ENCODE measurements around the gene PAIP1. TPM values are rescaled to one million over a fixed set of nuclear protein-coding genes. Genes with fewer than 3 reads are reported as not detected.

The PAIP1 gene
- total and polyA plus RNA-seq, 4 experiments from 2014 or later, result 36.0 to 48.9 (median 43.0) TPM

DNA sequence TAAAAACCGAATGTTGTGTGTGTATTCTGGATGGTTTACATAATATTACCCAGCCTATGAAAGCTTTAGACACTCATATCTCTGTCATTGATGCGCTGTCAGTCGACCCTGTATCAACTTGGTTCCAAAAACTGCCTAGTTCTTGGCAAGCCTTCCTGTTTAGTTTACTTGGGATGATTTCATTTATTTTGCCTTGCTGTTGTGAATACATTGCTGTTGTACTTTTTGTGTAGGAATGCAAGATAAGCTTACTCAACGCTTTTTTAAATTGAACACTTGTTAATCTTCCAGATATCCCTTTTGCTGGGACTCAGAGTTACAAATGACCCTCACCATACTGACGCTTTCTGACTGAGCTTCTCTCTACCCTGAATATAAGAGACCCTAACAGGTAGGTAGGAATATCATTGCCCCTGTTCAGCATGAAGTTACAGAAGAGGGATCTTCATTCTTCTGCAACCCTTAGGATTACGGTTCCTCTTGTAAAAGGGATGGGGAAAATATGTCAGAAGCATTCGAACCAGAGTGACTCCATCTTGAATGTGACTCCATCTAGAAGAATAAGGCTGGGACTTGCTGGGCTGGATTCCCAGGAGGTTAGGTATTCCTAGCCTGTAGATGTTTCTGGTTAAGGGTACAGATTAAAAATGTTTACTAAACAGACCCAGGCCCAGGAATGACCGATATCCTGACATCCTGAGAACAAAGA is 13.7 kb upstream of the PAIP1 start:
- intact Hi-C loops (cut with micrococcal nuclease), result no loop called here
- CTCF ChIA-PET (ENCODE audit: partially characterized antibody), result no interaction called here
- H3K4me1 Mint-ChIP-seq, result no peaks in the 10 kb centered on the region
- Histone ChIP-seq H3K9me3 (ENCODE audit: control insufficient read depth in 1 of 2, low read length in 2 of 2) (no peaks in the 10 kb centered on the region), H3K36me3 (ENCODE audit: insufficient read depth, low read length) (no peaks in the 10 kb centered on the region), H3K27me3 (ENCODE audit: insufficient read depth, low read length) (no peaks in the 10 kb centered on the region), H3K27ac (ENCODE audit: low read depth, low read length) (no peak overlapping the region), H3K4me3 (ENCODE audit: low read length in 2 of 2) (no peak overlapping the region), H3K4me1 (ENCODE audit: insufficient read depth, low read length) (no peaks in the 10 kb centered on the region)
- no peak overlapping the region for H3K27ac Mint-ChIP-seq
- H3K4me3 Mint-ChIP-seq, result no peak overlapping the region
- H3K27me3 Mint-ChIP-seq, result no peaks in the 10 kb centered on the region
- DNase-seq, result no peak
- H3K36me3 Mint-ChIP-seq, result peaks cover 6 to 9% of the 10 kb centered on the region in 2 donors
- no peaks in the 10 kb centered on the region for H3K9me3 Mint-ChIP-seq
- POLR2A ChIA-PET (ENCODE audit: partially characterized antibody), result no interaction called here

DNA sequence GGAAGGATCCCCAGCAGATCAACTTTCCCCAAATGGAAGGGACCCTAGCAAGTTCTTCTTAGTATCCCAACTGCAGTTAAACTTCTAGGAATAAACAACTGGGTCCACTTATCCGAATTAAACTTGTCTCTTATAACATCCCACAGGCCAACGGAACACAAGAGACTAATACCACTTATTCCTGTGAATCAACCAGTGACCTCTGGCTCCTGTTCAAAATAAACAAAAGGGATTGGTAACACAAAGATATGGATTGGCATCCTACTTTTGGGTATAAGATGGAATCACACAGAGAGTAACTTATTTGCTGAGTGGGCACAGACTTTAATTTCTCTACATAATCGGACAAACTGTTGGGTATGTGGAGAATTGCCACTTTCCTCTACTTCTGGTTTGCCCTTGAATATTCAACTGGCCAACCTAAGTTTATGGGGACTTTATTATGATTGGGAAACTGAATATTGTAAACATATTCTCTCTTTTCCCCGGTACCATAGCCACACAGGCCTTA is 12.4 kb upstream of the PAIP1 start:
- H3K4me1 ChIP-seq (ENCODE audit: insufficient read depth, low read length), result no peaks in the 10 kb centered on the region
- intact Hi-C loops (cut with micrococcal nuclease), result no loop called here
- no peak overlapping the region for H3K27ac ChIP-seq (ENCODE audit: low read depth, low read length)
- no peaks in the 10 kb centered on the region for H3K36me3 ChIP-seq (ENCODE audit: insufficient read depth, low read length)
- Mint-ChIP-seq H3K27me3 (no peaks in the 10 kb centered on the region), H3K4me1 (no peaks in the 10 kb centered on the region), H3K4me3 (no peak overlapping the region), H3K9me3 (no peaks in the 10 kb centered on the region), H3K36me3 (no peaks in the 10 kb centered on the region), H3K27ac (no peak overlapping the region)
- no peak overlapping the region for H3K4me3 ChIP-seq (ENCODE audit: low read length in 2 of 2)
- ChIA-PET CTCF (ENCODE audit: partially characterized antibody) (no interaction called here), POLR2A (ENCODE audit: partially characterized antibody) (no interaction called here)
- no peaks in the 10 kb centered on the region for H3K27me3 ChIP-seq (ENCODE audit: insufficient read depth, low read length)
- no peaks in the 10 kb centered on the region for H3K9me3 ChIP-seq (ENCODE audit: control insufficient read depth in 1 of 2, low read length in 2 of 2)
- no peak for DNase-seq

DNA sequence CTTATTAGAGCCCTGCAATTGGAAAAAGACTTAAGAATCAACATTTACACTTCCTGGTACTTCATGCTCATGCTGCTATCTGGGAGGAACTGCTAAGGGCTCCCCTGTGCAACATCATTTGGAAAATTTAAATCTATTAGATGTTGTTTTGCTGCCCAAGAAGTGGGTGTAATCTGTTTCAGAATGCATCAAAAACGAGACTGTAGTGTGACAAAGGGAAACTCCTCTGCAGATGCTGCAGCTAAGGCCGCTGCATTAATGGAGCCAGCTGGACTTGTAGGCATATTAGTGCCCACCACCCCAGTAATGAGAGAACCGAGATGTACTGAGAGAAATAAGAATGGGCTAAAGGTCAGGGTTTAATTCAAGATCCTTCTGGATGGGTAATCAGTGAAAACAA is 11.1 kb upstream of the PAIP1 start:
- H3K4me3 Mint-ChIP-seq, result no peak overlapping the region
- CTCF ChIA-PET (ENCODE audit: partially characterized antibody), result no interaction called here

DNA sequence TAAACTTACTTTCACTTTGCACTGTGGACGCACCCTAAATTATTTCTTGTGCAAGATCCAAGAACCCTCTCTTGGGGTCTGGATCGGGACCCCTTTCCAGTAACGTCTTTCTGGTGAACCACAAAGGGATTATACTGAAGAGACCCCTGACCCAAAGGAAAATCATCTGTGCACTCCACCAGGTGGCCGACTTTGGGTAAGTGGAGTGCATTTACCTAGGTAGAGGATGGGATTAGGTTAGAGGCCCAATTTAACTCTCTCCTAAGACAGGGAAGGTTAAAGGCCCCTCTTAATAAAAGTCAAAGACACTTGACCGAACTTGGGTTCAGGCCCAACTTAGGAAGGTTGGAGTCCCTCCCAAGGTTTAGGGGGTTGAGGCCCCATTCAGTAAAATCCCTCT is 8.2 kb upstream of the PAIP1 start:
- Mint-ChIP-seq H3K4me3 (no peak overlapping the region), H3K9me3 (no peaks in the 10 kb centered on the region), H3K36me3 (no peaks in the 10 kb centered on the region), H3K27me3 (no peaks in the 10 kb centered on the region), H3K27ac (no peak overlapping the region), H3K4me1 (no peaks in the 10 kb centered on the region)
- H3K4me3 ChIP-seq (ENCODE audit: low read length in 2 of 2), result no peak overlapping the region
- CTCF ChIA-PET (ENCODE audit: partially characterized antibody), result no interaction called here
- H3K27ac ChIP-seq (ENCODE audit: low read depth, low read length), result no peak overlapping the region
- no peaks in the 10 kb centered on the region for H3K4me1 ChIP-seq (ENCODE audit: insufficient read depth, low read length)
- H3K36me3 ChIP-seq (ENCODE audit: insufficient read depth, low read length), result no peaks in the 10 kb centered on the region
- H3K27me3 ChIP-seq (ENCODE audit: insufficient read depth, low read length), result no peaks in the 10 kb centered on the region
- no peak for DNase-seq
- POLR2A ChIA-PET (ENCODE audit: partially characterized antibody), result no interaction called here
- intact Hi-C loops (cut with micrococcal nuclease), result no loop called here
- H3K9me3 ChIP-seq (ENCODE audit: control insufficient read depth in 1 of 2, low read length in 2 of 2), result no peaks in the 10 kb centered on the region

More for the DNA sequence above, 11.1 kb upstream of the PAIP1 start:
- no peak overlapping the region for H3K27ac ChIP-seq (ENCODE audit: low read depth, low read length)
- H3K9me3 ChIP-seq (ENCODE audit: control insufficient read depth in 1 of 2, low read length in 2 of 2), result no peaks in the 10 kb centered on the region
- Mint-ChIP-seq H3K9me3 (no peaks in the 10 kb centered on the region), H3K36me3 (no peaks in the 10 kb centered on the region), H3K4me1 (no peaks in the 10 kb centered on the region), H3K27me3 (no peaks in the 10 kb centered on the region), H3K27ac (no peak overlapping the region)
- H3K36me3 ChIP-seq (ENCODE audit: insufficient read depth, low read length), result no peaks in the 10 kb centered on the region
- no peak for DNase-seq
- intact Hi-C loops (cut with micrococcal nuclease), result no loop called here
- no peaks in the 10 kb centered on the region for H3K27me3 ChIP-seq (ENCODE audit: insufficient read depth, low read length)
- no peak overlapping the region for H3K4me3 ChIP-seq (ENCODE audit: low read length in 2 of 2)
- no peaks in the 10 kb centered on the region for H3K4me1 ChIP-seq (ENCODE audit: insufficient read depth, low read length)
- POLR2A ChIA-PET (ENCODE audit: partially characterized antibody), result no interaction called here

DNA sequence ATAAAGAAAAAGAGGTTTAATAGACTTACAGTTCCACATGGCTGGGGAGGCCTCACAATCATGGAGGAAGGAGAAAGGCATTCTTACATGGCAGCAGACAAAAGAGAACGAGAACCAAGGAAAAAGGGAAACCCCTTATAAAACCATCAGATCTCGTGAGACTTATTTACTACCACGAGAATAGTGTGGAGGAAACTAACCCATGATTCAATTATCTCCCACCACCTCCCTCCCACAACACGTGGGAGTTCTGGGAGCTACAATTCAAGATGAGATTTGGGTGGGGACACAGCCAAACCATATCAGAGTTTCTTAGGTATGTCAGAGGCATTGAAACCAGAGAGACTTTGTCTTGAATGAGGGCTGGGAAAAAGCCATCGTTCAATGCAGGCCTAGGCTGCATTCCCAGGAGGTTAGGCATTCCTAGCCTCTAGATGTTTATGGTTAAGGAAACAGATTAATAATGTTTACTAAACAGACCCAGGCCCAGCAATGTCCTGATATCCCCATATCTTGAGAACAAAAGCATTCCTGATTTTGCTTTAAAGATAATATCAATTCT is 7.5 kb upstream of the PAIP1 start:
- no peaks in the 10 kb centered on the region for H3K9me3 ChIP-seq (ENCODE audit: control insufficient read depth in 1 of 2, low read length in 2 of 2)
- Mint-ChIP-seq H3K4me3 (no peak overlapping the region), H3K27me3 (no peaks in the 10 kb centered on the region), H3K4me1 (no peaks in the 10 kb centered on the region), H3K27ac (no peak overlapping the region), H3K36me3 (no peaks in the 10 kb centered on the region), H3K9me3 (no peaks in the 10 kb centered on the region)
- no peaks in the 10 kb centered on the region for H3K36me3 ChIP-seq (ENCODE audit: insufficient read depth, low read length)
- H3K4me1 ChIP-seq (ENCODE audit: insufficient read depth, low read length), result no peaks in the 10 kb centered on the region
- H3K27me3 ChIP-seq (ENCODE audit: insufficient read depth, low read length), result no peaks in the 10 kb centered on the region
- no peak for DNase-seq
- H3K27ac ChIP-seq (ENCODE audit: low read depth, low read length), result no peak overlapping the region
- intact Hi-C loops (cut with micrococcal nuclease), result no loop called here
- POLR2A ChIA-PET (ENCODE audit: partially characterized antibody), result no interaction called here
- no peak overlapping the region for H3K4me3 ChIP-seq (ENCODE audit: low read length in 2 of 2)
- CTCF ChIA-PET (ENCODE audit: partially characterized antibody), result no interaction called here

DNA sequence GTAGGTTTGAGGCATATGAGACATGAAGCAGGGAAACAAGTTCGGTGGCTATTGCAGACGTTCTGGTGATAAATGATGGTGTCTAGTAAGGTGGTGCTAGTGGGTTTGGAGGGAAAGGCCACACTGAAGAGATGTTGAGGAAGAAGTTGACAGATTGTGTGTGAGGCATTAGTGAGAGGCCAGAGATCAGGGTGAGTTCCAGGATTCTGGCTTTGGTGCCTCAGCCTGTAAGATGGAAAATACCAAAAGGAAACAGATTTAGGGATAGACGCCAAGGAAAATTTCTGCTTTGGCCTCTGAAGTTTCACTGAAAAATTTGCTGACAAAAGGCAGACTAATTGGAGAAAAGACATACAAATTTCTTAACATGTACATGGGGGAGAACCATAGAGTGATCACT is 6.4 kb upstream of the PAIP1 start:
- Histone ChIP-seq H3K27ac (ENCODE audit: low read depth, low read length) (no peak overlapping the region), H3K9me3 (ENCODE audit: control insufficient read depth in 1 of 2, low read length in 2 of 2) (no peaks in the 10 kb centered on the region), H3K4me1 (ENCODE audit: insufficient read depth, low read length) (no peaks in the 10 kb centered on the region), H3K27me3 (ENCODE audit: insufficient read depth, low read length) (no peaks in the 10 kb centered on the region), H3K36me3 (ENCODE audit: insufficient read depth, low read length) (no peaks in the 10 kb centered on the region), H3K4me3 (ENCODE audit: low read length in 2 of 2) (no peak overlapping the region)
- Mint-ChIP-seq H3K27ac (no peak overlapping the region), H3K4me3 (no peak overlapping the region), H3K4me1 (peaks cover 0 to 3% (median 1%) of the 10 kb centered on the region in 4 donors), H3K9me3 (no peaks in the 10 kb centered on the region), H3K36me3 (no peaks in the 10 kb centered on the region), H3K27me3 (no peaks in the 10 kb centered on the region)
- intact Hi-C loops (cut with micrococcal nuclease), result no loop called here
- ChIA-PET CTCF (ENCODE audit: partially characterized antibody) (no interaction called here), POLR2A (ENCODE audit: partially characterized antibody) (no interaction called here)
- DNase-seq, result no peak

DNA sequence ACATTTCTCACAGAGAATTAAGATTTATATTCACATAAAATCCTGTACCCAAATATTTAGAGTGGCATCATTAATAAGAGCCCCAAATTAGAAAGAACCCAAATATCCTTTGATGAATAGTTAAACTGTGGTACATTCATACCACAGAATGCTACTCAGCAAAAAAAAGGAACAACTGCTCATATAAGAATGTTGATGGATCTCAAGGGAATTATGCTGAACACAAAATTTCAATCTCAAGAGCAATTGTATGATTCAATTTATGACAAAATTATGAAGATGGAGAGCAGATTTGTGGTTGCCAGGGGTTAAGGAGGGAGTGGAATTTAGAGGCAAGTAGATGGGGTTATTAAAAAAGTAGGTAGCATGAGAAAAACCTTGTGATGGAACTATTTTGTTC is 4.5 kb upstream of the PAIP1 start:
- intact Hi-C loops (cut with micrococcal nuclease), result no loop called here
- POLR2A ChIA-PET (ENCODE audit: partially characterized antibody), result no interaction called here
- H3K27ac ChIP-seq (ENCODE audit: low read depth, low read length), result no peak overlapping the region
- no peaks in the 10 kb centered on the region for H3K27me3 ChIP-seq (ENCODE audit: insufficient read depth, low read length)
- H3K36me3 Mint-ChIP-seq, result peaks cover 0 to 5% of the 10 kb centered on the region in 2 donors
- H3K36me3 ChIP-seq (ENCODE audit: insufficient read depth, low read length), result no peaks in the 10 kb centered on the region
- no peak for DNase-seq
- no peak overlapping the region for H3K4me3 Mint-ChIP-seq
- peaks cover 4 to 13% (median 6%) of the 10 kb centered on the region in 4 donors for H3K4me1 Mint-ChIP-seq
- H3K9me3 Mint-ChIP-seq, result no peaks in the 10 kb centered on the region
- H3K9me3 ChIP-seq (ENCODE audit: control insufficient read depth in 1 of 2, low read length in 2 of 2), result no peaks in the 10 kb centered on the region
- H3K27ac Mint-ChIP-seq, result no peak overlapping the region
- H3K27me3 Mint-ChIP-seq, result no peaks in the 10 kb centered on the region
- no peaks in the 10 kb centered on the region for H3K4me1 ChIP-seq (ENCODE audit: insufficient read depth, low read length)
- CTCF ChIA-PET (ENCODE audit: partially characterized antibody), result no interaction called here
- no peak overlapping the region for H3K4me3 ChIP-seq (ENCODE audit: low read length in 2 of 2)

Measured in CD4-positive, alpha-beta memory T cell (primary cell).